WTC11 (cell line): ENCODE results near the gene OLFM2. TPM values are rescaled to one million over a fixed set of nuclear protein-coding genes. Genes with fewer than 3 reads are reported as not detected.

Source experiments
- ATAC-seq: fragments of 200-7000 bp; cut with Tn5 transposase; 2 replicates; pipeline ENCODE4 v1.10.0; 2021; ENCODE audit warnings: mild to moderate bottlenecking, moderate library complexity
- CTCF ChIA-PET: fragments of 300-600 bp; sonication (Branson Sonifier 250); formaldehyde crosslinking; loops from one replicate; lab custom pipeline; 2021; ENCODE audit warnings: antibody characterized with exemption; lab: Charles Lee
- POLR2A ChIA-PET: fragments of 350-600 bp; sonication (Branson Sonifier 250); formaldehyde crosslinking; loops from one replicate; lab custom pipeline; 2021; ENCODE audit warnings: antibody characterized with exemption; lab: Charles Lee
- DNase-seq: peaks from one replicate; pipeline ENCODE4 v3.0.0; 2021; ENCODE audit warnings: low spot score
- H3K27ac Mint-ChIP-seq: 2 replicates; pipeline ENCODE4 v1.8.0; 2021; ENCODE audit warnings: mixed read lengths
- H3K27me3 Mint-ChIP-seq: 2 replicates; pipeline ENCODE4 v1.8.0; 2021; ENCODE audit warnings: low read depth, mild to moderate bottlenecking, moderate library complexity, mixed read lengths
- H3K36me3 Mint-ChIP-seq: 2 replicates; pipeline ENCODE4 v1.8.0; 2021; ENCODE audit warnings: mixed read lengths
- H3K4me1 Mint-ChIP-seq: 2 replicates; pipeline ENCODE4 v1.8.0; 2022; ENCODE audit warnings: mixed read lengths
- H3K4me3 Mint-ChIP-seq: 2 replicates; pipeline ENCODE4 v1.8.0; 2021; ENCODE audit warnings: mild to moderate bottlenecking, moderate library complexity, mixed read lengths
- H3K9me3 Mint-ChIP-seq: 2 replicates; pipeline ENCODE4 v1.8.0; 2021; ENCODE audit warnings: mixed read lengths
- ATF1 ChIP-seq: sonication (generic); formaldehyde crosslinking; IDR thresholded peaks from 2 replicates; pipeline ENCODE4 v1.8.1; 2023; ENCODE audit warnings: mild to moderate bottlenecking, moderate library complexity, missing genetic modification reagents
- ATF6 ChIP-seq: sonication (generic); formaldehyde crosslinking; IDR thresholded peaks from 2 replicates; pipeline ENCODE4 v1.8.1; 2023; ENCODE audit warnings: mild to moderate bottlenecking, missing genetic modification reagents
- CBFB ChIP-seq: sonication (generic); formaldehyde crosslinking; IDR thresholded peaks from 2 replicates; pipeline ENCODE4 v1.8.1; 2022; ENCODE audit warnings: mild to moderate bottlenecking, low read depth, missing genetic modification reagents
- CREB1 ChIP-seq: sonication (generic); formaldehyde crosslinking; IDR thresholded peaks from 2 replicates; pipeline ENCODE4 v1.8.0; 2023; ENCODE audit warnings: mild to moderate bottlenecking, missing genetic modification reagents
- CREM ChIP-seq: sonication (generic); formaldehyde crosslinking; IDR thresholded peaks from 2 replicates; pipeline ENCODE4 v1.8.1; 2022; ENCODE audit warnings: mild to moderate bottlenecking, missing genetic modification reagents, moderate library complexity
- EMX1 ChIP-seq: fragments of 250-450 bp; sonication (Bioruptor Pico); IDR thresholded peaks from 2 replicates; pipeline ENCODE4 v1.8.0; 2021; ENCODE audit warnings: mild to moderate bottlenecking
- FOXP4 ChIP-seq: sonication (generic); formaldehyde crosslinking; IDR thresholded peaks from 2 replicates; pipeline ENCODE4 v1.8.0; 2022; ENCODE audit warnings: mild to moderate bottlenecking, missing genetic modification reagents
- GTF2I ChIP-seq: fragments of 250-450 bp; sonication (Bioruptor Pico); conservative IDR thresholded peaks from 2 replicates; pipeline ENCODE4 v1.4.0; 2021; ENCODE audit warnings: mild to moderate bottlenecking
- HMGA2 ChIP-seq: fragments of 250-450 bp; sonication (Bioruptor Pico); IDR thresholded peaks from 2 replicates; pipeline ENCODE4 v1.4.0; 2021; ENCODE audit warnings: mild to moderate bottlenecking, moderate library complexity
- JUN ChIP-seq: sonication (generic); formaldehyde crosslinking; IDR thresholded peaks from 2 replicates; pipeline ENCODE4 v1.8.0; 2023; ENCODE audit warnings: mild to moderate bottlenecking, missing genetic modification reagents
- KAT7 ChIP-seq: sonication (generic); formaldehyde crosslinking; IDR thresholded peaks from 2 replicates; pipeline ENCODE4 v1.8.1; 2023; ENCODE audit warnings: missing genetic modification reagents, mild to moderate bottlenecking, borderline replicate concordance
- NFYB ChIP-seq: sonication (generic); formaldehyde crosslinking; conservative IDR thresholded peaks from 2 replicates; pipeline ENCODE4 v1.8.0; 2022; ENCODE audit warnings: low read depth, missing genetic modification reagents
- NR1H2 ChIP-seq: sonication (generic); formaldehyde crosslinking; IDR thresholded peaks from 2 replicates; pipeline ENCODE4 v1.9.0; 2021; ENCODE audit warnings: mild to moderate bottlenecking, moderate library complexity, missing genetic modification reagents
- NR3C1 ChIP-seq: sonication (generic); formaldehyde crosslinking; conservative IDR thresholded peaks from 2 replicates; pipeline ENCODE4 v1.8.1; 2023; ENCODE audit warnings: low read depth, mild to moderate bottlenecking, missing genetic modification reagents
- RELA ChIP-seq: sonication (generic); formaldehyde crosslinking; IDR thresholded peaks from 2 replicates; pipeline ENCODE4 v1.8.1; 2022; ENCODE audit warnings: missing genetic modification reagents, mild to moderate bottlenecking, borderline replicate concordance
- TCF7 ChIP-seq: sonication (generic); formaldehyde crosslinking; IDR thresholded peaks from 2 replicates; pipeline ENCODE4 v1.8.0; 2022; ENCODE audit warnings: mild to moderate bottlenecking, low read depth, missing genetic modification reagents, moderate library complexity
- ZBTB21 ChIP-seq: sonication (generic); formaldehyde crosslinking; IDR thresholded peaks from 2 replicates; pipeline ENCODE4 v1.8.1; 2023; ENCODE audit warnings: mild to moderate bottlenecking, missing genetic modification reagents, borderline replicate concordance
- ZNF512 ChIP-seq: sonication (generic); formaldehyde crosslinking; IDR thresholded peaks from 2 replicates; pipeline ENCODE4 v1.8.1; 2022; ENCODE audit warnings: missing genetic modification reagents, borderline replicate concordance
- total RNA-seq: library from RNA; stranded (reverse); gene quantifications from 3 replicates; pipeline ENCODE4 v1.2.3, GENCODE V29; 2021
- TF ChIP-seq, protein P1 (sequence below): sonication (generic); formaldehyde crosslinking; IDR thresholded peaks from 2 replicates; pipeline ENCODE4 v1.8.1; 2022; ENCODE audit warnings: low read depth, mild to moderate bottlenecking, moderate library complexity, missing genetic modification reagents, borderline replicate concordance
- TF ChIP-seq, protein P2 (sequence below): sonication (generic); formaldehyde crosslinking; IDR thresholded peaks from 2 replicates; pipeline ENCODE4 v1.8.0; 2023; ENCODE audit warnings: missing genetic modification reagents, mild to moderate bottlenecking, borderline replicate concordance

The OLFM2 gene
- total RNA-seq, 1 experiment from 2014 or later: 66.0 TPM

GRCh38 chr19:9842834-9843625, 93.3 kb downstream of the OLFM2 start:
- Mint-ChIP-seq H3K36me3 (peaks cover 47% of the 10 kb centered on the region), H3K9me3 (no peaks in the 10 kb centered on the region), H3K4me3 (no peak overlapping the region), H3K4me1 (no peaks in the 10 kb centered on the region), H3K27me3 (no peaks in the 10 kb centered on the region; the same call in 1 of the 2 replicates), H3K27ac (no peak overlapping the region)
- no peak for ATAC-seq
- TF ChIP-seq CREB1 (CRISPR knock-in tag) (no peak), FOXP4 (CRISPR knock-in tag) (no peak), HMGA2 (no peak), GTF2I (CRISPR knock-in tag) (no peak), CBFB (CRISPR knock-in tag) (no peak), EMX1 (CRISPR knock-in tag) (no peak)
- DNase-seq: no peak
- ChIA-PET POLR2A (no interaction called here), CTCF (no interaction called here)

DNA sequence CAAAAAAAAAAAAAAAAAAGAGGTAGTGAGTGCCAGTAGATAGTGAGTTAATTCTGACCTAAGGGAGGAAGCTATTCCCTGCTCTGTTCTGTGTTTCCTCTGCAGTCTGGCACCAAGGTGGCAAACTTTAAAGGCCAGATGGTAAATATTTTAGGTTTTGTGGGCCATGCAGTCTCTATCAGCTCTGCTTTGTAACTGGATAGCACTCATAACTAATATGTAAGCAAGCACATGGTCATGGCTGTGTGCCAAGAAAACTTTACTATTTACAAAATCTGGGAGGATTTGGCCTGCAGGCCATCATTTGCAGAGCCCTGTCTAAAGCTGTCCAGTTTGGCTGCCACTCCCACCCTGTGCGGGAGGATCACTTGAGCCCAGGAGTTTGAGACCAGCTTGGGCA, 96.9 kb downstream of the OLFM2 start:
- no peak for DNase-seq
- H3K4me1 Mint-ChIP-seq: peaks cover 11% of the 10 kb centered on the region
- no peak overlapping the region for H3K4me3 Mint-ChIP-seq
- H3K27ac Mint-ChIP-seq: no peak overlapping the region
- TF ChIP-seq ATF6 (no peak), ATF1 (no peak), NFYB (CRISPR knock-in tag) (no peak), CREM (CRISPR knock-in tag) (no peak), JUN (CRISPR knock-in tag) (no peak), RELA (no peak), NR3C1 (CRISPR knock-in tag) (no peak), KAT7 (CRISPR knock-in tag) (no peak), TCF7 (CRISPR knock-in tag) (no peak), ZBTB21 (no peak), NR1H2 (no peak), ZNF512 (CRISPR knock-in tag) (no peak), EMX1 (CRISPR knock-in tag) (no peak)
- TF ChIP-seq, protein P1, sequence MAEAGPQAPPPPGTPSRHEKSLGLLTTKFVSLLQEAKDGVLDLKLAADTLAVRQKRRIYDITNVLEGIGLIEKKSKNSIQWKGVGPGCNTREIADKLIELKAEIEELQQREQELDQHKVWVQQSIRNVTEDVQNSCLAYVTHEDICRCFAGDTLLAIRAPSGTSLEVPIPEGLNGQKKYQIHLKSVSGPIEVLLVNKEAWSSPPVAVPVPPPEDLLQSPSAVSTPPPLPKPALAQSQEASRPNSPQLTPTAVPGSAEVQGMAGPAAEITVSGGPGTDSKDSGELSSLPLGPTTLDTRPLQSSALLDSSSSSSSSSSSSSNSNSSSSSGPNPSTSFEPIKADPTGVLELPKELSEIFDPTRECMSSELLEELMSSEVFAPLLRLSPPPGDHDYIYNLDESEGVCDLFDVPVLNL (CRISPR knock-in tag): no peak
- TF ChIP-seq, protein P2, sequence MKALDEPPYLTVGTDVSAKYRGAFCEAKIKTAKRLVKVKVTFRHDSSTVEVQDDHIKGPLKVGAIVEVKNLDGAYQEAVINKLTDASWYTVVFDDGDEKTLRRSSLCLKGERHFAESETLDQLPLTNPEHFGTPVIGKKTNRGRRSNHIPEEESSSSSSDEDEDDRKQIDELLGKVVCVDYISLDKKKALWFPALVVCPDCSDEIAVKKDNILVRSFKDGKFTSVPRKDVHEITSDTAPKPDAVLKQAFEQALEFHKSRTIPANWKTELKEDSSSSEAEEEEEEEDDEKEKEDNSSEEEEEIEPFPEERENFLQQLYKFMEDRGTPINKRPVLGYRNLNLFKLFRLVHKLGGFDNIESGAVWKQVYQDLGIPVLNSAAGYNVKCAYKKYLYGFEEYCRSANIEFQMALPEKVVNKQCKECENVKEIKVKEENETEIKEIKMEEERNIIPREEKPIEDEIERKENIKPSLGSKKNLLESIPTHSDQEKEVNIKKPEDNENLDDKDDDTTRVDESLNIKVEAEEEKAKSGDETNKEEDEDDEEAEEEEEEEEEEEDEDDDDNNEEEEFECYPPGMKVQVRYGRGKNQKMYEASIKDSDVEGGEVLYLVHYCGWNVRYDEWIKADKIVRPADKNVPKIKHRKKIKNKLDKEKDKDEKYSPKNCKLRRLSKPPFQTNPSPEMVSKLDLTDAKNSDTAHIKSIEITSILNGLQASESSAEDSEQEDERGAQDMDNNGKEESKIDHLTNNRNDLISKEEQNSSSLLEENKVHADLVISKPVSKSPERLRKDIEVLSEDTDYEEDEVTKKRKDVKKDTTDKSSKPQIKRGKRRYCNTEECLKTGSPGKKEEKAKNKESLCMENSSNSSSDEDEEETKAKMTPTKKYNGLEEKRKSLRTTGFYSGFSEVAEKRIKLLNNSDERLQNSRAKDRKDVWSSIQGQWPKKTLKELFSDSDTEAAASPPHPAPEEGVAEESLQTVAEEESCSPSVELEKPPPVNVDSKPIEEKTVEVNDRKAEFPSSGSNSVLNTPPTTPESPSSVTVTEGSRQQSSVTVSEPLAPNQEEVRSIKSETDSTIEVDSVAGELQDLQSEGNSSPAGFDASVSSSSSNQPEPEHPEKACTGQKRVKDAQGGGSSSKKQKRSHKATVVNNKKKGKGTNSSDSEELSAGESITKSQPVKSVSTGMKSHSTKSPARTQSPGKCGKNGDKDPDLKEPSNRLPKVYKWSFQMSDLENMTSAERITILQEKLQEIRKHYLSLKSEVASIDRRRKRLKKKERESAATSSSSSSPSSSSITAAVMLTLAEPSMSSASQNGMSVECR (CRISPR knock-in tag): no peak
- TF ChIP-seq, all 79 proteins: peak for 0
- ATAC-seq: no peak
- no peaks in the 10 kb centered on the region; the same call in 1 of the 2 replicates for H3K27me3 Mint-ChIP-seq
- POLR2A ChIA-PET: interaction anchor here (1.1 kb wide), 1 partner anchor 11 kb away, joined by 3 read pairs; no protein-coding TSS in a partner anchor
- CTCF ChIA-PET: interaction anchor here (0.6 to 1.1 kb wide), 2 partner anchors 161 to 218 kb away, joined by 3 to 4 read pairs; no protein-coding TSS in a partner anchor
- no peaks in the 10 kb centered on the region for H3K9me3 Mint-ChIP-seq
- H3K36me3 Mint-ChIP-seq: peaks cover 44% of the 10 kb centered on the region
